HCT116 (cell line): Measurements from ENCODE around the gene TTC9B. TPM values are rescaled to one million over a fixed set of nuclear protein-coding genes. Genes with fewer than 3 reads are reported as not detected.

Experiments used
- ATAC-seq: fragments of 200-7000 bp; cut with Tn5 transposase; 2 replicates; pipeline ENCODE4 v1.9.1; 2020; ENCODE audit warnings: mild to moderate bottlenecking, moderate library complexity
- BruUV-seq: library from RNA; stranded (reverse); fragments of 400-500 nt; replicated peaks from 2 replicates; lab custom pipeline; 2021; lab: Mats Ljungman, UMichigan
- CTCF ChIA-PET: fragments of 300-600 bp; sonication (Branson Sonifier 250); formaldehyde crosslinking; loops from one replicate; lab custom pipeline; 2021; ENCODE audit warnings: antibody characterized with exemption; lab: Charles Lee
- POLR2A ChIA-PET: fragments of 300-600, 350-600 bp; sonication (Branson Sonifier 250); formaldehyde crosslinking; loops from one replicate; lab custom pipeline; 2021; ENCODE audit warnings: antibody characterized with exemption; lab: Charles Lee
- RAD21 ChIA-PET, 2 experiments: fragments of 300-600 bp; sonication (Branson Sonifier 250); formaldehyde crosslinking; loops; one replicate each; lab custom pipeline; 2023; ENCODE audit warnings: low total read pairs in 2 of 2; ENCODE audit not compliant: uncharacterized antibody in 2 of 2, unreplicated experiment in 2 of 2, low non-redundant PET in 1 of 2; lab: Charles Lee
- DNase-seq: peaks from one replicate; pipeline ENCODE4 v3.0.0-alpha.2; 2010; ENCODE audit warnings: low read depth, low spot score
- H2AFZ ChIP-seq: fragments of 200-600 bp; shearing (Covaris generic), sonication (generic); 2 replicates; pipeline ENCODE4 v1.6.1; 2017; ENCODE audit warnings: low read depth, mixed run types, mixed read lengths, antibody characterized with exemption, low read length; ENCODE audit not compliant: poor library complexity, severe bottlenecking
- H3K27ac ChIP-seq: 2 replicates; pipeline ENCODE4 v1.5.1; 2012; ENCODE audit warnings: low read depth, low read length
- H3K27me3 ChIP-seq: fragments of 200-600 bp; sonication (generic); 2 replicates; pipeline ENCODE4 v1.6.1; 2016; ENCODE audit warnings: mixed run types, low read length, mixed read lengths; ENCODE audit not compliant: insufficient read depth
- H3K36me3 ChIP-seq, 2 experiments: fragments of 200-500 bp in 1 of 2; fragments of 200-600 bp in 1 of 2; sonication (Bioruptor generic) in 1 of 2; sonication (generic) in 1 of 2; 2 replicates each; pipeline versions ENCODE4 v1.5.1 to v1.6.1; 2014 to 2016; ENCODE audit warnings: low read length in 2 of 2, inconsistent platforms in 1 of 2, mixed read lengths in 1 of 2, mixed run types in 1 of 2; ENCODE audit not compliant: insufficient read depth in 2 of 2, control insufficient read depth in 1 of 2
- H3K4me1 ChIP-seq, 2 experiments: fragments of 200-600 bp in 1 of 2; sonication (generic) in 1 of 2; 2 replicates each; pipeline versions ENCODE4 v1.5.1 to v1.6.1; 2012 to 2017; ENCODE audit warnings: low read length in 2 of 2, inconsistent platforms in 1 of 2, mild to moderate bottlenecking in 1 of 2, mixed read lengths in 1 of 2, mixed run types in 1 of 2, moderate library complexity in 1 of 2; ENCODE audit not compliant: insufficient read depth in 2 of 2, control insufficient read depth in 1 of 2
- H3K4me2 ChIP-seq: fragments of 200-600 bp; sonication (generic); 2 replicates; pipeline ENCODE4 v1.6.1; 2017; ENCODE audit warnings: mixed run types, low read length, mixed read lengths
- H3K4me3 ChIP-seq, 2 experiments: fragments of 200-600 bp in 1 of 2; sonication (generic) in 1 of 2; replicated peaks in 1 of 2; 2 replicates each; pipeline ENCODE4 v1.5.1; 2011 to 2016; ENCODE audit warnings: low read length in 2 of 2, control low read depth in 1 of 2, low read depth in 1 of 2, mild to moderate bottlenecking in 1 of 2, mixed read lengths in 1 of 2, mixed run types in 1 of 2
- H3K79me2 ChIP-seq: fragments of 200-600 bp; sonication (generic); 2 replicates; pipeline ENCODE4 v1.6.1; 2017; ENCODE audit warnings: mild to moderate bottlenecking, mixed run types, low read length, moderate library complexity, mixed read lengths; ENCODE audit not compliant: insufficient read depth
- H3K9ac ChIP-seq: fragments of 200-600 bp; sonication (generic); 2 replicates; pipeline ENCODE4 v1.6.1; 2016; ENCODE audit warnings: low read length, mixed read lengths
- H3K9me2 ChIP-seq: fragments of 200-600 bp; sonication (generic), shearing (Covaris generic); 2 replicates; pipeline ENCODE4 v1.6.1; 2017; ENCODE audit warnings: mixed run types, mild to moderate bottlenecking, moderate library complexity; ENCODE audit not compliant: insufficient read depth
- H3K9me3 ChIP-seq, 2 experiments: fragments of 200-500 bp in 1 of 2; fragments of 200-600 bp in 1 of 2; sonication (Bioruptor generic) in 1 of 2; sonication (generic) in 1 of 2; 2 replicates each; pipeline ENCODE4 v1.6.1; 2014 to 2017; ENCODE audit warnings: low read length in 2 of 2, mixed read lengths in 2 of 2, inconsistent platforms in 1 of 2, low read depth in 1 of 2, mild to moderate bottlenecking in 1 of 2, mixed run types in 1 of 2, moderate library complexity in 1 of 2; ENCODE audit not compliant: control insufficient read depth in 1 of 2, insufficient read depth in 1 of 2
- H4K20me1 ChIP-seq: fragments of 200-600 bp; sonication (generic), shearing (Covaris generic); 2 replicates; pipeline ENCODE4 v1.6.1; 2017; ENCODE audit warnings: mixed run types, mild to moderate bottlenecking, moderate library complexity; ENCODE audit not compliant: insufficient read depth
- CBX3 ChIP-seq: IDR thresholded peaks from 2 replicates; pipeline ENCODE4 v1.6.1; 2012; ENCODE audit warnings: low read depth
- CEBPB ChIP-seq: IDR thresholded peaks from 2 replicates; pipeline ENCODE4 v1.6.1; 2012; ENCODE audit warnings: low read depth
- CTCF ChIP-seq, 3 experiments: fragments of 200-600 bp in 1 of 3; sonication (generic) in 1 of 3; IDR thresholded peaks in 2 of 3; conservative IDR thresholded peaks in 1 of 3; 2 replicates each; pipeline ENCODE4 v1.5.1; 2012 to 2017; ENCODE audit warnings: low read depth in 2 of 3, low read length in 2 of 3, antibody characterized with exemption in 1 of 3, borderline replicate concordance in 1 of 3, control low read depth in 1 of 3, mild to moderate bottlenecking in 1 of 3, mixed read lengths in 1 of 3, mixed run types in 1 of 3, moderate library complexity in 1 of 3; ENCODE audit not compliant: insufficient read depth in 1 of 3
- EGR1 ChIP-seq: IDR thresholded peaks from 2 replicates; pipeline ENCODE4 v1.6.1; 2012; ENCODE audit warnings: low read depth
- ELF1 ChIP-seq: IDR thresholded peaks from 2 replicates; pipeline ENCODE4 v1.6.1; 2012; ENCODE audit warnings: low read depth, borderline replicate concordance
- EZH2 ChIP-seq: fragments of 200-600 bp; sonication (generic); IDR thresholded peaks from 2 replicates; pipeline ENCODE4 v1.6.1; 2017; ENCODE audit warnings: antibody characterized with exemption, mixed run types
- EZH2phosphoT487 ChIP-seq: fragments of 200-600 bp; IDR thresholded peaks from 2 replicates; pipeline ENCODE4 v1.6.1; 2018; ENCODE audit warnings: antibody characterized with exemption, borderline replicate concordance
- POLR2AphosphoS5 ChIP-seq: IDR thresholded peaks from 2 replicates; pipeline ENCODE4 v1.6.1; 2011; ENCODE audit warnings: mild to moderate bottlenecking, low read depth, low read length, moderate library complexity
- RAD21 ChIP-seq: IDR thresholded peaks from 2 replicates; pipeline ENCODE4 v1.6.1; 2012; ENCODE audit warnings: low read depth, mild to moderate bottlenecking
- SIN3A ChIP-seq: IDR thresholded peaks from 2 replicates; pipeline ENCODE4 v1.6.1; 2012; ENCODE audit warnings: low read depth
- TCF7L2 ChIP-seq: IDR thresholded peaks from 2 replicates; pipeline ENCODE4 v1.7.0; 2011; ENCODE audit warnings: borderline replicate concordance, inconsistent platforms; ENCODE audit not compliant: insufficient read depth, insufficient read length; ENCODE audit errors: extremely low read depth
- ZNF274 ChIP-seq: fragments of 200-500 bp; sonication (Bioruptor generic); IDR thresholded peaks from 2 replicates; pipeline ENCODE4 v1.6.1; 2014; ENCODE audit warnings: mild to moderate bottlenecking, low read depth, low read length, inconsistent platforms
- intact Hi-C: fragments of 100-400 bp; cut with micrococcal nuclease; formaldehyde crosslinking; loops from 2 replicates; pipeline ENCODE4 v1.10.0; 2022
- total RNA-seq: library from RNA; stranded (reverse); gene quantifications from one replicate; pipeline ENCODE4 v1.2.1, GENCODE V29; 2021; ENCODE audit not compliant: unreplicated experiment

Gene TTC9B
- total RNA-seq, 1 experiment from 2014 or later: 1.7 TPM

GRCh38 chr19:40266912-40267600 is 48.9 kb upstream of the TTC9B start:
- H3K27ac ChIP-seq: no peak overlapping the region
- ATAC-seq: peak; percentile 61; the same call in 1 of the 2 replicates
- no peaks in the 10 kb centered on the region for H3K9me3 ChIP-seq
- ChIA-PET RAD21 (no interaction called here), POLR2A (no interaction called here), CTCF (no interaction called here)
- no peak overlapping the region for H2AFZ ChIP-seq
- peak in 1 of 3 experiments; percentile 21; a peak in 1 of 6 replicates for TF ChIP-seq CTCF (IDR thresholded peaks at IDR 0.05 in 2 of 3, conservative IDR thresholded peaks at IDR 0.05 in 1 of 3; ENCODE audit: borderline replicate concordance in 1 of 3, insufficient read depth in 1 of 3, low read depth in 2 of 3, low read length in 2 of 3)
- TF ChIP-seq RAD21: no peak
- no peaks in the 10 kb centered on the region for H4K20me1 ChIP-seq
- H3K4me2 ChIP-seq: no peak overlapping the region
- H3K9ac ChIP-seq: no peak overlapping the region
- H3K4me1 ChIP-seq: no peaks in the 10 kb centered on the region
- H3K9me2 ChIP-seq: no peaks in the 10 kb centered on the region
- H3K79me2 ChIP-seq: peaks cover 47% of the 10 kb centered on the region; the same call in 1 of the 2 replicates
- no peak for DNase-seq
- no peaks in the 10 kb centered on the region for H3K27me3 ChIP-seq
- H3K4me3 ChIP-seq: no peak overlapping the region
- intact Hi-C loops: no loop called here
- no TSS peak for BruUV-seq
- peaks cover 0 to 14% of the 10 kb centered on the region in 2 experiments; a peak in 2 of 4 replicates for H3K36me3 ChIP-seq

- no peaks in the 10 kb centered on the region for H3K4me1 ChIP-seq
- ChIA-PET POLR2A (no interaction called here), CTCF (no interaction called here), RAD21 (no interaction called here)
- H3K36me3 ChIP-seq: peaks cover 0 to 15% of the 10 kb centered on the region in 2 experiments; a peak in 2 of 4 replicates
- H3K27me3 ChIP-seq: no peaks in the 10 kb centered on the region
- H3K79me2 ChIP-seq: peaks cover 38% of the 10 kb centered on the region; the same call in 1 of the 2 replicates
- no peaks in the 10 kb centered on the region for H3K9me3 ChIP-seq
- no peak overlapping the region for H3K27ac ChIP-seq
- ATAC-seq: no peak
- H3K9ac ChIP-seq: no peak overlapping the region
- intact Hi-C loops: no loop called here
- H3K4me2 ChIP-seq: no peak overlapping the region
- H3K4me3 ChIP-seq: no peak overlapping the region
- H2AFZ ChIP-seq: no peak overlapping the region
- no TSS peak for BruUV-seq
- TF ChIP-seq SIN3A (no peak), EZH2 (no peak), ZNF274 (no peak), CEBPB (no peak), TCF7L2 (no peak), EGR1 (no peak), POLR2AphosphoS5 (no peak), CBX3 (no peak), EZH2phosphoT487 (no peak), ELF1 (no peak)
- H3K9me2 ChIP-seq: no peaks in the 10 kb centered on the region
- DNase-seq: no peak
- H4K20me1 ChIP-seq: no peaks in the 10 kb centered on the region
These were observed 47.9 kb upstream of the TTC9B start for GRCh38 chr19:40266119-40266518.
